ACHN (cell line): ENCODE data around the gene ADD2.
"Not testable (repeated sequence)": the region's sequence is repeated elsewhere in the genome, so short reads cannot be mapped to it uniquely, and the experiment has no call there.

Experiments
- DNase-seq: peaks from one replicate; pipeline ENCODE4 v3.0.0-alpha.2; 2015
- in situ Hi-C: cut with HindIII; loops from 2 replicates; pipeline ENCODE4 v1.10.0; 2017; ENCODE audit warnings: low sequenced_read_pairs, low pct_ligation_motif_present, low pct_unique_long_range_greater_than_20kb

ADD2 gene

GRCh38 chr2:70671092-70671675 is 96.8 kb downstream of the ADD2 start:
- in situ Hi-C loops, result no loop called here
- peak; percentile 13 for DNase-seq

GRCh38 chr2:70670626-70671025 is 97.4 kb downstream of the ADD2 start:
- no peak for DNase-seq
- in situ Hi-C loops, result no loop called here

- no peak for DNase-seq
- in situ Hi-C loops, result no loop called here
These were observed 97.8 kb downstream of the ADD2 start for GRCh38 chr2:70670202-70670601.

GRCh38 chr2:70668911-70669310 is 99.1 kb downstream of the ADD2 start:
- no peak for DNase-seq
- in situ Hi-C loops, result no loop called here

- in situ Hi-C loops, result no loop called here
- DNase-seq, result no peak
These were observed 99.6 kb downstream of the ADD2 start for GRCh38 chr2:70668432-70668831.

- in situ Hi-C loops, result no loop called here
- DNase-seq, result no peak
These were observed 103.5 kb downstream of the ADD2 start for GRCh38 chr2:70664525-70664924.

GRCh38 chr2:70663411-70663810 is 104.6 kb downstream of the ADD2 start:
- in situ Hi-C loops, result no loop called here
- DNase-seq, result no peak

GRCh38 chr2:70659551-70659950 is 108.4 kb downstream of the ADD2 start:
- in situ Hi-C loops, result no loop called here
- DNase-seq, result no peak

GRCh38 chr2:70658476-70658875 is 109.5 kb downstream of the ADD2 start:
- no peak for DNase-seq
- in situ Hi-C loops, result no loop called here

GRCh38 chr2:70657246-70657645 is 110.8 kb downstream of the ADD2 start:
- no peak for DNase-seq
- in situ Hi-C loops, result no loop called here

GRCh38 chr2:70656421-70657010 is 111.5 kb downstream of the ADD2 start:
- in situ Hi-C loops, result no loop called here

GRCh38 chr2:70655786-70656185 is 112.2 kb downstream of the ADD2 start:
- in situ Hi-C loops, result no loop called here
- DNase-seq, result no peak

More at GRCh38 chr2:70656421-70657010, 111.5 kb downstream of the ADD2 start:
- DNase-seq, result no peak

- peak; percentile 59 for DNase-seq
- in situ Hi-C loops, result not testable (repeated sequence)
These were observed 112.8 kb downstream of the ADD2 start for GRCh38 chr2:70655211-70655610.

GRCh38 chr2:70651727-70652126 is 116.3 kb downstream of the ADD2 start:
- in situ Hi-C loops, result no loop called here
- DNase-seq, result no peak

- in situ Hi-C loops, result no loop called here
- DNase-seq, result no peak
These were observed 117.0 kb downstream of the ADD2 start for GRCh38 chr2:70651014-70651413.

- in situ Hi-C loops, result loop anchor here (25.0 kb wide), 1 partner anchor 337 kb away; the partner anchor contains the start of gene FAM136A
- no peak for DNase-seq
These were observed 119.0 kb downstream of the ADD2 start for GRCh38 chr2:70648961-70649360.

- DNase-seq, result peak; percentile 75
- in situ Hi-C loops, result loop anchor here (25.0 kb wide), 1 partner anchor 336 kb away; the partner anchor contains the start of gene FAM136A
These were observed 120.0 kb downstream of the ADD2 start for GRCh38 chr2:70647873-70648481.

- in situ Hi-C loops, result loop anchor here (25.0 kb wide), 1 partner anchor 334 kb away; the partner anchor contains the start of gene FAM136A
- no peak for DNase-seq
These were observed 121.6 kb downstream of the ADD2 start for GRCh38 chr2:70646420-70646818.

GRCh38 chr2:70645733-70646419 is 122.1 kb downstream of the ADD2 start:
- DNase-seq, result peak; percentile 40
- in situ Hi-C loops, result loop anchor here (25.0 kb wide), 1 partner anchor 334 kb away; the partner anchor contains the start of gene FAM136A
